GM12878 (cell line): Measurements from ENCODE around the gene TSC22D3. TPM values are rescaled to one million over a fixed set of nuclear protein-coding genes. Genes with fewer than 3 reads are reported as not detected.

Experiments used
- ATAC-seq: fragments of 200-7000 bp; cut with Tn5 transposase; 3 replicates; pipeline ENCODE4 v1.9.1; 2020; ENCODE audit warnings: mild to moderate bottlenecking, moderate library complexity
- BruUV-seq: library from RNA; stranded (reverse); fragments of 400-500 nt; replicated peaks from 2 replicates; lab custom pipeline; 2021; lab: Mats Ljungman, UMichigan
- CTCF ChIA-PET: fragments of 300-600 bp; sonication (Branson Sonifier 250); formaldehyde crosslinking; extraction: SDS; loops from one replicate; lab custom pipeline; 2021; ENCODE audit warnings: inconsistent platforms; lab: Yijun Ruan, JAX
- POLR2A ChIA-PET: fragments of 350-600 bp; formaldehyde crosslinking; extraction: SDS; loops from one replicate; lab custom pipeline; 2021; ENCODE audit warnings: inconsistent platforms; lab: Charles Lee
- RAD21 ChIA-PET: fragments of 300-600 bp; sonication (Branson Sonifier 250); formaldehyde crosslinking; loops from one replicate; lab custom pipeline; 2023; ENCODE audit warnings: antibody characterized with exemption; ENCODE audit not compliant: unreplicated experiment; lab: Charles Lee
- SMC1A ChIA-PET: fragments of 300-600 bp; sonication (Branson Sonifier 250); formaldehyde crosslinking; loops from one replicate; lab custom pipeline; 2023; ENCODE audit not compliant: unreplicated experiment, uncharacterized antibody; lab: Charles Lee
- DNase-seq: peaks from one replicate; pipeline ENCODE4 v3.0.0-alpha.2; 2011; ENCODE audit warnings: low read depth, low spot score
- FAIRE-seq: peaks from 3 replicates; lab custom pipeline; 2011; peaks lifted over from hg19 to GRCh38; lab: Jason Lieb, UNC
- H2AFZ ChIP-seq: 2 replicates; pipeline ENCODE4 v1.6.0; 2011; ENCODE audit warnings: low read depth, low read length, control low read depth; ENCODE audit not compliant: control insufficient read depth
- H3K27ac ChIP-seq: 2 replicates; pipeline ENCODE4 v1.5.1; 2011; ENCODE audit warnings: control low read depth; ENCODE audit not compliant: control insufficient read depth, insufficient read depth
- H3K27me3 ChIP-seq, 2 experiments: replicated peaks in 1 of 2; 2 replicates each; pipeline versions ENCODE4 v1.6.0 to v1.6.1; 2011; ENCODE audit warnings: low read length in 1 of 2; ENCODE audit not compliant: control insufficient read depth in 2 of 2, insufficient read depth in 2 of 2
- H3K36me3 ChIP-seq, 2 experiments: 2 replicates each; pipeline ENCODE4 v1.5.1; 2011; ENCODE audit warnings: low read length in 1 of 2; ENCODE audit not compliant: control insufficient read depth in 2 of 2, insufficient read depth in 2 of 2
- H3K4me1 ChIP-seq: 2 replicates; pipeline ENCODE4 v1.6.1; 2011; ENCODE audit warnings: mild to moderate bottlenecking, low read length, moderate library complexity, mixed read lengths; ENCODE audit not compliant: control insufficient read depth, insufficient read depth
- H3K4me2 ChIP-seq: 2 replicates; pipeline ENCODE4 v1.6.0; 2011; ENCODE audit warnings: control low read depth; ENCODE audit not compliant: control insufficient read depth, insufficient read depth
- H3K4me3 ChIP-seq: fragments of 200-600 bp; sonication (generic); 2 replicates; pipeline ENCODE4 v1.5.1; 2016
- H3K79me2 ChIP-seq: 2 replicates; pipeline ENCODE4 v1.6.0; 2011; ENCODE audit warnings: low read length; ENCODE audit not compliant: control insufficient read depth, insufficient read depth
- H3K9ac ChIP-seq: 2 replicates; pipeline ENCODE4 v1.8.0; 2011; ENCODE audit warnings: low read length, control low read depth, mixed read lengths; ENCODE audit not compliant: control insufficient read depth, insufficient read depth
- H3K9me3 ChIP-seq: replicated peaks from 3 replicates; pipeline ENCODE4 v1.5.1; 2011; ENCODE audit warnings: mild to moderate bottlenecking, low read length; ENCODE audit not compliant: control insufficient read depth, insufficient read depth
- H4K20me1 ChIP-seq: 2 replicates; pipeline ENCODE4 v1.6.0; 2011; ENCODE audit not compliant: control insufficient read depth, insufficient read depth
- EP300 ChIP-seq, 2 experiments: fragments of 150-350 bp in 1 of 2; IDR thresholded peaks; 2 replicates each; pipeline ENCODE4 v1.6.1; 2011 to 2012; ENCODE audit warnings: low read depth in 2 of 2, low read length in 2 of 2, borderline replicate concordance in 1 of 2, improper control_type of control experiment in 1 of 2, inconsistent platforms in 1 of 2; ENCODE audit not compliant: control insufficient read depth in 1 of 2
- IKZF1 ChIP-seq: fragments of 450-650 bp; conservative IDR thresholded peaks from 2 replicates; pipeline ENCODE4 v1.6.1; 2017; ENCODE audit warnings: antibody characterized with exemption, mild to moderate bottlenecking
- IKZF2 ChIP-seq, 2 experiments: fragments of 450-650 bp; IDR thresholded peaks; 2 replicates each; pipeline ENCODE4 v1.6.1; 2017; ENCODE audit warnings: mild to moderate bottlenecking in 2 of 2, moderate library complexity in 2 of 2
- IRF3 ChIP-seq: fragments of 450-650 bp; IDR thresholded peaks from 2 replicates; pipeline ENCODE4 v1.6.1; 2014; ENCODE audit warnings: mild to moderate bottlenecking
- LARP7 ChIP-seq: fragments of 450-650 bp; IDR thresholded peaks from 2 replicates; pipeline ENCODE4 v1.6.1; 2017; ENCODE audit warnings: mild to moderate bottlenecking
- MTA3 ChIP-seq: IDR thresholded peaks from 2 replicates; pipeline ENCODE4 v1.6.1; 2012; ENCODE audit warnings: low read length, inconsistent platforms, borderline replicate concordance
- NFYB ChIP-seq: IDR thresholded peaks from 2 replicates; pipeline ENCODE4 v1.6.1; 2011; ENCODE audit warnings: low read depth, mild to moderate bottlenecking, low read length, improper control_type of control experiment, moderate library complexity; ENCODE audit not compliant: insufficient read depth
- POLR2AphosphoS5 ChIP-seq: IDR thresholded peaks from 2 replicates; pipeline ENCODE4 v1.6.1; 2011; ENCODE audit warnings: mild to moderate bottlenecking, low read length, inconsistent platforms
- RAD51 ChIP-seq: fragments of 450-650 bp; IDR thresholded peaks from 2 replicates; pipeline ENCODE4 v1.6.1; 2016; ENCODE audit warnings: moderate library complexity, mild to moderate bottlenecking, inconsistent platforms
- RELA ChIP-seq: fragments of 450-650 bp; IDR thresholded peaks from 2 replicates; pipeline ENCODE4 v1.8.0; 2014; ENCODE audit warnings: borderline replicate concordance; ENCODE audit not compliant: partially characterized antibody
- ZZZ3 ChIP-seq: IDR thresholded peaks from 2 replicates; pipeline ENCODE4 v1.6.1; 2011; ENCODE audit warnings: low read depth; ENCODE audit not compliant: control insufficient read depth, insufficient read length
- WGBS: methylation state at CpG from one replicate; pipeline ENCODE4 v1.1.6; 2016; ENCODE audit warnings: low lambda C conversion rate; ENCODE audit not compliant: insufficient replicate concordance, insufficient coverage; ENCODE audit errors: missing lambda C conversion rate; 5-methylcytosine and 5-hydroxymethylcytosine counted together
- in situ Hi-C: fragments of 300-500 bp; cut with MboI; formaldehyde crosslinking; loops from 9 replicates; pipeline ENCODE4 v1.14.3; 2018; ENCODE audit warnings: mixed read lengths
- intact Hi-C: fragments of 100-400 bp; cut with micrococcal nuclease; formaldehyde crosslinking; loops from one replicate; pipeline ENCODE4 v1.14.2; 2022; ENCODE audit not compliant: unreplicated experiment
- polyA plus RNA-seq, 11 experiments: library from polyadenylated mRNA; depleted of rRNA in 4 of 11; unstranded in 6 of 11; stranded (reverse) in 5 of 11; fragments of >200 nt; fragmentation: Nextera tagmentation in 4 of 11; fragmentation: Illumina TruSeq in 1 of 11; extraction: Ambion mirVana in 4 of 11; extraction: Trizol in 1 of 11; gene quantifications; 1 replicate in 1 of 11; 2 replicates in 10 of 11; pipeline versions ENCODE4 v1.2.1 to v1.2.3, GENCODE V29; 2011 to 2016; ENCODE audit warnings: inconsistent platforms in 2 of 11, missing spikeins in 2 of 11, low read depth in 1 of 11
- total RNA-seq, 4 experiments: library from RNA; depleted of rRNA in 3 of 4; stranded (reverse); fragments of >200 nt in 3 of 4; fragmentation: Illumina TruSeq in 1 of 4; extraction: Trizol in 1 of 4; gene quantifications; 2 replicates each; pipeline versions ENCODE4 v1.2.1 to v1.2.3, GENCODE V29; 2013 to 2021
- TF ChIP-seq, protein P1 (sequence below): IDR thresholded peaks from 2 replicates; pipeline ENCODE4 v1.6.1; 2011; ENCODE audit warnings: mild to moderate bottlenecking, low read depth, low read length, moderate library complexity; ENCODE audit not compliant: insufficient replicate concordance
- TF ChIP-seq, protein P2 (sequence below): IDR thresholded peaks from 2 replicates; pipeline ENCODE4 v1.6.1; 2012; ENCODE audit warnings: low read depth, low read length, improper control_type of control experiment
- TF ChIP-seq, protein P3 (sequence below): fragments of 450-650 bp; IDR thresholded peaks from 2 replicates; pipeline ENCODE4 v1.6.1; 2018; ENCODE audit warnings: mild to moderate bottlenecking, low read depth, moderate library complexity; ENCODE audit not compliant: partially characterized antibody

Gene TSC22D3
- total and polyA plus RNA-seq, 10 of the 15 experiments (the other 5 are each of a cell fraction or from before 2014, with no cell fraction given): 4.6 to 122 (median 16.1) TPM

DNA sequence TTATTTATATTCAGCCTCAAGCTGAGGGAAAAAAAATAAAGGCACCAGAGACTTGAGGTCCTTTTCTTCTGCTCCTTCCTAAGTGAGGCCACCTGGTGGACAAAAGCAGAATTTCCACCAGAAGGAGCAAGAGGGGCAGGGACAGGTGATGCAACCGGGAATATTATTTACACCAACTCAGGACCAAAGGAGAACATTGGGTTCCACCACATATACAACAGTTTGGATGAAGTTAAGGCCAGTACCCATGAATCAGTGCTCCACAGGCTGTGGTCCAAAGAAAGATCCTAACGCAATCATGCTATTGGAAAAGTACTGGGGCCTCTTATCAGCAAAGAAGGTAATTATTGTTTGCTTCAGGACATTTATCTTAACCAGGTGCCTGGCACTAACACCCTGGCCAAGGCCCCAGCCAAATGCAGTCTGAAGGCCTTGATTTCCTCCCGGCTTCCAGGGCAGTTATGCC is 57.4 kb downstream of the TSC22D3 start (continued):
- TF ChIP-seq MTA3: no peak
- no peak for TF ChIP-seq IKZF1
- TF ChIP-seq RELA: no peak
- TF ChIP-seq, protein P1, sequence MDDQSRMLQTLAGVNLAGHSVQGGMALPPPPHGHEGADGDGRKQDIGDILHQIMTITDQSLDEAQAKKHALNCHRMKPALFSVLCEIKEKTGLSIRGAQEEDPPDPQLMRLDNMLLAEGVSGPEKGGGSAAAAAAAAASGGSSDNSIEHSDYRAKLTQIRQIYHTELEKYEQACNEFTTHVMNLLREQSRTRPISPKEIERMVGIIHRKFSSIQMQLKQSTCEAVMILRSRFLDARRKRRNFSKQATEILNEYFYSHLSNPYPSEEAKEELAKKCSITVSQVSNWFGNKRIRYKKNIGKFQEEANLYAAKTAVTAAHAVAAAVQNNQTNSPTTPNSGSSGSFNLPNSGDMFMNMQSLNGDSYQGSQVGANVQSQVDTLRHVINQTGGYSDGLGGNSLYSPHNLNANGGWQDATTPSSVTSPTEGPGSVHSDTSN: no peak

- RAD21 ChIA-PET: interaction anchor here (0.6 to 15.7 kb wide), 12 partner anchors 7 to 88 kb away, joined by 3 to 444 read pairs (median 8); partner anchors contain the start of genes NCBP2L, PRPS1 and TSC22D3
- CTCF ChIA-PET: interaction anchor here (0.7 to 9.1 kb wide), 15 partner anchors 8 to 60 kb away, joined by 3 to 273 read pairs (median 6); partner anchors contain the start of genes NCBP2L and TSC22D3
- SMC1A ChIA-PET: interaction anchor here (0.9 to 16.4 kb wide), 16 partner anchors 8 to 59 kb away, joined by 3 to 425 read pairs (median 6); partner anchors contain the start of genes NCBP2L and TSC22D3
- Histone ChIP-seq H3K9ac (peak overlapping the region; percentile 73), H3K4me3 (peak overlapping the region; percentile 81), H2AFZ (no peak overlapping the region; the same call in 1 of the 2 replicates), H4K20me1 (peaks cover 4% of the 10 kb centered on the region; the same call in 1 of the 2 replicates), H3K4me1 (peaks cover 17% of the 10 kb centered on the region), H3K36me3 (no peaks in the 10 kb centered on the region), H3K27ac (peak overlapping the region; percentile 86), H3K79me2 (peaks cover 17% of the 10 kb centered on the region), H3K4me2 (peak overlapping the region; percentile 54), H3K9me3 (no peaks in the 10 kb centered on the region; the same call in 2 of the 3 replicates), H3K27me3 (no peaks in the 10 kb centered on the region; a peak in 1 of 4 replicates)
- TSS peak; percentile 76 for BruUV-seq
- intact Hi-C loops (loop anchor here (1.0 to 5.0 kb wide), 3 partner anchors 45 to 825 kb away; partner anchors contain the start of gene NCBP2L), in situ Hi-C loops (no loop called here)
- WGBS: 17% methylated on average over 29 of the region's 29 CpGs
- DNase-seq (peak; percentile 64), ATAC-seq (peak; percentile 71), FAIRE-seq (peak; percentile 68)
- POLR2A ChIA-PET: interaction anchor here (0.6 to 18.2 kb wide), 9 partner anchors 12 to 59 kb away, joined by 3 to 287 read pairs (median 4); partner anchors contain the start of gene TSC22D3
- TF ChIP-seq IRF3: no peak
- TF ChIP-seq, protein P2, sequence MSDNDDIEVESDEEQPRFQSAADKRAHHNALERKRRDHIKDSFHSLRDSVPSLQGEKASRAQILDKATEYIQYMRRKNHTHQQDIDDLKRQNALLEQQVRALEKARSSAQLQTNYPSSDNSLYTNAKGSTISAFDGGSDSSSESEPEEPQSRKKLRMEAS: no peak
- TF ChIP-seq, protein P3, sequence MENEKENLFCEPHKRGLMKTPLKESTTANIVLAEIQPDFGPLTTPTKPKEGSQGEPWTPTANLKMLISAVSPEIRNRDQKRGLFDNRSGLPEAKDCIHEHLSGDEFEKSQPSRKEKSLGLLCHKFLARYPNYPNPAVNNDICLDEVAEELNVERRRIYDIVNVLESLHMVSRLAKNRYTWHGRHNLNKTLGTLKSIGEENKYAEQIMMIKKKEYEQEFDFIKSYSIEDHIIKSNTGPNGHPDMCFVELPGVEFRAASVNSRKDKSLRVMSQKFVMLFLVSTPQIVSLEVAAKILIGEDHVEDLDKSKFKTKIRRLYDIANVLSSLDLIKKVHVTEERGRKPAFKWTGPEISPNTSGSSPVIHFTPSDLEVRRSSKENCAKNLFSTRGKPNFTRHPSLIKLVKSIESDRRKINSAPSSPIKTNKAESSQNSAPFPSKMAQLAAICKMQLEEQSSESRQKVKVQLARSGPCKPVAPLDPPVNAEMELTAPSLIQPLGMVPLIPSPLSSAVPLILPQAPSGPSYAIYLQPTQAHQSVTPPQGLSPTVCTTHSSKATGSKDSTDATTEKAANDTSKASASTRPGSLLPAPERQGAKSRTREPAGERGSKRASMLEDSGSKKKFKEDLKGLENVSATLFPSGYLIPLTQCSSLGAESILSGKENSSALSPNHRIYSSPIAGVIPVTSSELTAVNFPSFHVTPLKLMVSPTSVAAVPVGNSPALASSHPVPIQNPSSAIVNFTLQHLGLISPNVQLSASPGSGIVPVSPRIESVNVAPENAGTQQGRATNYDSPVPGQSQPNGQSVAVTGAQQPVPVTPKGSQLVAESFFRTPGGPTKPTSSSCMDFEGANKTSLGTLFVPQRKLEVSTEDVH: peak; percentile 43
- TF ChIP-seq POLR2AphosphoS5: peak; percentile 99
- peak; percentile 56 to 70; a peak in 3 of 4 replicates for TF ChIP-seq IKZF2 (IDR thresholded peaks at IDR 0.05)
- peak; percentile 69 for TF ChIP-seq RAD51
- peak; percentile 64; the same call in 1 of the 2 replicates for TF ChIP-seq LARP7
- TF ChIP-seq ZZZ3: no peak
- peak; percentile 56 to 73; a peak in 2 of 4 replicates for TF ChIP-seq EP300 (IDR thresholded peaks at IDR 0.05; ENCODE audit: borderline replicate concordance in 1 of 2, control insufficient read depth in 1 of 2, low read depth in 2 of 2, low read length in 2 of 2)
- no peak for TF ChIP-seq NFYB
These were observed 58.5 kb downstream of the TSC22D3 start for GRCh38 chrX:107716816-107717700.
